Testis (tissue), 3 donors: ENCODE results near the gene RPL35A. TPM values are rescaled to one million over a fixed set of nuclear protein-coding genes. Genes with fewer than 3 reads are reported as not detected.
"Not testable (repeated sequence)": the region's sequence is repeated elsewhere in the genome, so short reads cannot be mapped to it uniquely, and the experiment has no call there.

Source experiments
- DNase-seq: peaks from one replicate; pipeline ENCODE4 v3.0.0-alpha.2; 2019
- H3K27ac ChIP-seq, 2 donors: fragments of 200-600 bp; sonication (generic); one replicate each; pipeline ENCODE4 v1.5.1; 2019
- H3K27me3 ChIP-seq: fragments of 200-600 bp; sonication (generic); one replicate; pipeline ENCODE4 v1.5.1; 2019
- H3K36me3 ChIP-seq: fragments of 200-600 bp; sonication (generic); one replicate; pipeline ENCODE4 v1.5.1; 2017; ENCODE audit warnings: low read depth; ENCODE audit errors: missing control alignments
- H3K4me1 ChIP-seq: fragments of 200-600 bp; sonication (generic); one replicate; pipeline ENCODE4 v1.5.1; 2019
- H3K4me3 ChIP-seq, 2 donors: fragments of 200-600 bp; sonication (generic); one replicate each; pipeline ENCODE4 v1.5.1; 2017 to 2019
- H3K9me3 ChIP-seq: fragments of 200-600 bp; sonication (generic); one replicate; pipeline ENCODE4 v1.5.1; 2017
- CTCF ChIP-seq, 3 experiments: fragments of 450-650 bp in 2 of 3; fragments of 200-600 bp in 1 of 3; sonication (generic) in 1 of 3; IDR thresholded peaks; one replicate each; pipeline ENCODE4 v1.5.1; 2016 to 2019; ENCODE audit warnings: antibody characterized with exemption in 3 of 3, mild to moderate bottlenecking in 2 of 3, moderate library complexity in 1 of 3
- POLR2A ChIP-seq: fragments of 450-650 bp; IDR thresholded peaks from one replicate; pipeline ENCODE4 v1.6.1; 2017; ENCODE audit warnings: antibody characterized with exemption, mild to moderate bottlenecking, moderate library complexity
- WGBS, 2 donors: methylation state at CpG; one replicate each; pipeline ENCODE4 v1.1.5; 2018; 5-methylcytosine and 5-hydroxymethylcytosine counted together
- intact Hi-C: fragments of 100-400 bp; cut with DNase I; formaldehyde crosslinking; loops from one replicate; pipeline ENCODE4 v1.15.1; 2023; ENCODE audit warnings: low total_unique reads
- polyA plus RNA-seq: library from polyadenylated mRNA; stranded (reverse); fragments of 350-450 nt; fragmentation: Illumina TruSeq; extraction: RNeasy Lipid Tissue Mini Kit (QIAGEN cat#74804); gene quantifications from one replicate; pipeline ENCODE4 v1.2.3, GENCODE V29; 2014; ENCODE audit warnings: low read depth, low replicate concordance; ENCODE audit not compliant: insufficient read depth
- total RNA-seq, 2 donors: library from RNA; depleted of rRNA; stranded (reverse); fragments of >200 nt; gene quantifications; one replicate each; pipeline ENCODE4 v1.2.3, GENCODE V29; 2016

The RPL35A gene
- total and polyA plus RNA-seq, 3 donors from 2014 or later = 264 to 869 (median 446) TPM

- H3K9me3 ChIP-seq = no peaks in the 10 kb centered on the region
- WGBS, 2 donors = 73 to 85% methylated on average over 2 of the region's 2 CpGs
- H3K4me1 ChIP-seq = peaks cover 13% of the 10 kb centered on the region
- no peak overlapping the region for H3K27ac ChIP-seq
- no peaks in the 10 kb centered on the region for H3K36me3 ChIP-seq
- TF ChIP-seq CTCF (IDR thresholded peaks at IDR 0.05) = no peak
- no peak overlapping the region for H3K4me3 ChIP-seq
- intact Hi-C loops = no loop called here
- no peaks in the 10 kb centered on the region for H3K27me3 ChIP-seq
- no peak for DNase-seq
These were observed 42.8 kb upstream of the RPL35A start for GRCh38 chr3:197907196-197907595.

DNA sequence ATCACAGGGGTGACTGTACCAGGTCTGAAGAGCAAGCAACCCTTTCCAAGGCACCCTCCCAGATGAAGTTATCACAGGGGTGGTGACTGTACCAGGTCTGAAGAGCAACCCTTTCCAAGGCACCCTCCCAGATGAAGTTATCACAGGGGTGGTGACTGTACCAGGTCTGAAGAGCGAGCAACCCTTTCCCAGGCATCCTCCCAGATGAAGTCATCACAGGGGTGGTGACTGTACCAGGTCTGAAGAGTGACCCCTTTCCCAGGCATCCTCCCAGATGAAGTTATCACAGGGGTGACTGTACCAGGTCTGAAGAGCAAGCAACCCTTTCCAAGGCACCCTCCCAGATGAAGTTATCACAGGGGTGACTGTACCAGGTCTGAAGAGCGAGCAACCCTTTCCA lies 41.4 kb upstream of the RPL35A start:
- H3K9me3 ChIP-seq, DNase-seq, H3K36me3 ChIP-seq, H3K4me3 ChIP-seq, H3K27ac ChIP-seq, intact Hi-C loops, H3K27me3 ChIP-seq: not testable (repeated sequence)
- peaks cover 16% of the 10 kb centered on the region for H3K4me1 ChIP-seq
- 92 to 100% methylated on average over 1 to 2 of the region's 2 CpGs for WGBS, 2 donors

GRCh38 chr3:197908957-197909701 lies 40.9 kb upstream of the RPL35A start:
- Histone ChIP-seq H3K27me3 (no peaks in the 10 kb centered on the region), H3K9me3 (no peaks in the 10 kb centered on the region), H3K4me3 (no peak overlapping the region), H3K27ac (no peak overlapping the region), H3K36me3 (no peaks in the 10 kb centered on the region), H3K4me1 (peaks cover 16% of the 10 kb centered on the region)
- no peak for TF ChIP-seq CTCF (IDR thresholded peaks at IDR 0.05)
- TF ChIP-seq POLR2A = no peak
- no peak for DNase-seq
- intact Hi-C loops = no loop called here
- 88% methylated on average over 4 of the region's 4 CpGs for whole genome bisulfite sequencing, 2 donors

- intact Hi-C loops = no loop called here
- TF ChIP-seq CTCF (IDR thresholded peaks at IDR 0.05) (no peak), POLR2A (no peak)
- H3K4me1 ChIP-seq = peaks cover 16% of the 10 kb centered on the region
- peak overlapping the region; percentile 73 to 89 for H3K27ac ChIP-seq
- no peaks in the 10 kb centered on the region for H3K9me3 ChIP-seq
- peak overlapping the region; percentile 44 to 69 for H3K4me3 ChIP-seq
- 6 to 17% methylated on average over 33 of the region's 33 CpGs for WGBS, 2 donors
- no peaks in the 10 kb centered on the region for H3K27me3 ChIP-seq
- H3K36me3 ChIP-seq = no peaks in the 10 kb centered on the region
- peak; percentile 84 for DNase-seq
These were observed 37.1 kb upstream of the RPL35A start for GRCh38 chr3:197912741-197913476.

- Histone ChIP-seq H3K9me3 (no peaks in the 10 kb centered on the region), H3K27ac (peak overlapping the region in 1 of 2 donors; percentile 73), H3K4me3 (peak overlapping the region; percentile 44 to 69), H3K4me1 (peaks cover 16% of the 10 kb centered on the region), H3K36me3 (no peaks in the 10 kb centered on the region), H3K27me3 (no peaks in the 10 kb centered on the region)
- intact Hi-C loops = no loop called here
- no peak for DNase-seq
- 69 to 70% methylated on average over 12 of the region's 12 CpGs for WGBS, 2 donors
- TF ChIP-seq POLR2A (no peak), CTCF (IDR thresholded peaks at IDR 0.05) (no peak)
These were observed 36.2 kb upstream of the RPL35A start for GRCh38 chr3:197913641-197914380.

DNA sequence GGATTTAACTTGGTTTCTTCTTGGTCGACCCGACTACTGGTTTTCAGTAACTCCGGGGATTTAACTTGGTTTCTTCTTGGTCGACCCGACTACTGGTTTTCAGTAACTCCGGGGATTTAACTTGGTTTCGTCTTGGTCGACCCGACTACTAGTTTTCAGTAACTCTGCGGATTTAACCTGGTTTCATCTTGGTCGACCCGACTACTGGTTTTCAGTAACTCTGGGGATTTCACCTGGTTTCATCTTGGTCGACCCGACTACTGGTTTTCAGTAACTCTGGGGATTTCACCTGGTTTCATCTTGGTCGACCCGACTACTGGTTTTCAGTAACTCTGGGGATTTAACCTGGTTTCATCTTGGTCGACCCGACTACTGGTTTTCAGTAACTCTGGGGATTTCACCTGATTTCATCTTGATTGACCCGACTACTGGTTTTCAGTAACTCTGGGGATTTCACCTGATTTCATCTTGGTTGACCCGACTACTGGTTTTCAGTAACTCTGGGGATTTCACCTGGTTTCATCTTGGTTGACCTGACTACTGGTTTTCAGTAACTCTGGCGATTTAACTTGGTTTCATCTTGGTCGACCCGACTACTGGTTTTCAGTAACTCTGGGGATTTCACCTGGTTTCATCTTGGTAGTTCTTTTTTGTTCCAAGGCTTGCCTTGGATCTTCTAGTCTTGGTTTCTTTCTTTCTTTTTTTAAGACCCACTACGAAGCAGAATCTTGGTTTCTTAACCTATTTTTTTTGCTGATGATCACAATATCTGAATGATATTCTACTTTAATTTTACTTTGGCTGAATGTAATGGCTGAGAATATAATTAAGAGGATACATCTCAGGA lies 28.3 kb upstream of the RPL35A start:
- H3K27me3 ChIP-seq, H3K4me3 ChIP-seq, H3K36me3 ChIP-seq, H3K4me1 ChIP-seq, DNase-seq, H3K9me3 ChIP-seq, intact Hi-C loops, H3K27ac ChIP-seq: not testable (repeated sequence)
- WGBS, 2 donors = 87 to 93% methylated on average over 22 to 23 of the region's 24 CpGs
